Omental fat pad (tissue), 4 donors: ENCODE results near the gene DNAH1. TPM values are rescaled to one million over a fixed set of nuclear protein-coding genes. Genes with fewer than 3 reads are reported as not detected.

Experiments
- ATAC-seq: fragments of 150-250 bp; one replicate; pipeline ENCODE4 v1.9.1; 2016; ENCODE audit warnings: mild to moderate bottlenecking, moderate library complexity; ENCODE audit not compliant: low FRiP score
- DNase-seq: peaks from one replicate; pipeline ENCODE4 v3.0.0-alpha.2; 2019; ENCODE audit warnings: low spot score
- total RNA-seq, 4 donors: library from RNA; depleted of rRNA; stranded (reverse); fragments of >200 nt; gene quantifications; one replicate each; pipeline ENCODE4 v1.1.0, GENCODE V29; 2016
- TF ChIP-seq, protein P1 (sequence below), 3 donors: fragments of 450-650 bp; IDR thresholded peaks; one replicate each; pipeline ENCODE4 v1.5.1; 2016 to 2017; ENCODE audit warnings: antibody characterized with exemption in 3 of 3, mild to moderate bottlenecking in 3 of 3, moderate library complexity in 2 of 3

The DNAH1 gene
- total RNA-seq, 4 donors from 2014 or later = 6.7 to 24.9 (median 14.1) TPM

GRCh38 chr3:52408466-52408865, 92.3 kb downstream of the DNAH1 start:
- TF ChIP-seq, protein P1, sequence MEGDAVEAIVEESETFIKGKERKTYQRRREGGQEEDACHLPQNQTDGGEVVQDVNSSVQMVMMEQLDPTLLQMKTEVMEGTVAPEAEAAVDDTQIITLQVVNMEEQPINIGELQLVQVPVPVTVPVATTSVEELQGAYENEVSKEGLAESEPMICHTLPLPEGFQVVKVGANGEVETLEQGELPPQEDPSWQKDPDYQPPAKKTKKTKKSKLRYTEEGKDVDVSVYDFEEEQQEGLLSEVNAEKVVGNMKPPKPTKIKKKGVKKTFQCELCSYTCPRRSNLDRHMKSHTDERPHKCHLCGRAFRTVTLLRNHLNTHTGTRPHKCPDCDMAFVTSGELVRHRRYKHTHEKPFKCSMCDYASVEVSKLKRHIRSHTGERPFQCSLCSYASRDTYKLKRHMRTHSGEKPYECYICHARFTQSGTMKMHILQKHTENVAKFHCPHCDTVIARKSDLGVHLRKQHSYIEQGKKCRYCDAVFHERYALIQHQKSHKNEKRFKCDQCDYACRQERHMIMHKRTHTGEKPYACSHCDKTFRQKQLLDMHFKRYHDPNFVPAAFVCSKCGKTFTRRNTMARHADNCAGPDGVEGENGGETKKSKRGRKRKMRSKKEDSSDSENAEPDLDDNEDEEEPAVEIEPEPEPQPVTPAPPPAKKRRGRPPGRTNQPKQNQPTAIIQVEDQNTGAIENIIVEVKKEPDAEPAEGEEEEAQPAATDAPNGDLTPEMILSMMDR (IDR thresholded peaks at IDR 0.05) = no peak
- no peak for DNase-seq
- no peak for ATAC-seq

DNA sequence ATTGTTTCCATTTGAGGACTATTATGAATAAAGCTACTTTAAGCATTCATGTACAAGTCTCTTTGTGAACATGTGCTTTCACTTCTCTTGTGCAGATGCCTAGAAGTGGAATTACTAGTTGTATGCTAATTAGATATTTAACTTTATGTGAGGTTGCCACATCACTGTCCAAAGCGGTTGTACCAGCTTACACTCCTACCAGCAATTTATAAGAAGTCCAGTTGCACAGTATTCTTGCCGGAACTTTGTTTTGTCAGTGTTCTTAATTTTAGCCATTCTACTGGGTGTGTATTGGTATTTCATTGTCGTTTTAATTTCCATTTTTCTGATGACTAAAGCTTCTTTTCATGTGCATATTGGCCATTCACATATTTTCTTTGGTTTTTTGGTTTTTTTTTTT, 99.7 kb downstream of the DNAH1 start:
- ATAC-seq (no peak), DNase-seq (no peak)
- TF ChIP-seq, protein P1 (IDR thresholded peaks at IDR 0.05) = no peak

DNA sequence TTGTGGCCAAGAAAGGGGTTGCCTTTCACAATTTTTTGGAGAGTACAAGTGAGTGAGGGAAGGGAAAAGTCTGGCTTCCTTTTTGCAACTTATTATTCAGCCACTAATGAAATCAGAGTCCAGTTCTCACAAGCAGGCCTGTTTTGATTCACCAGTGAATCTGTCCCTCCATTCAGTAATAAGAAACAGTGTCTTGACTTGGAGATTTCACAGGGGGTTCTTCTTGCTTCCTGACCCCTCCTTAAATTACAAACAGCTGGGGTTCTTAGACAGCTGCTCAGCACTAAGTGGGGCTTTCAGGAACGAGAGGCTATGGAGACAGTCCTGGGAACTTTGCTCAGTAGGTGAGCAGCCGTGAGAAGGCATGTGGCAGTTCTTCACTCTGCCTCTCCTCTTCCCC, 104.3 kb downstream of the DNAH1 start:
- TF ChIP-seq, protein P1 (IDR thresholded peaks at IDR 0.05) = no peak

DNA sequence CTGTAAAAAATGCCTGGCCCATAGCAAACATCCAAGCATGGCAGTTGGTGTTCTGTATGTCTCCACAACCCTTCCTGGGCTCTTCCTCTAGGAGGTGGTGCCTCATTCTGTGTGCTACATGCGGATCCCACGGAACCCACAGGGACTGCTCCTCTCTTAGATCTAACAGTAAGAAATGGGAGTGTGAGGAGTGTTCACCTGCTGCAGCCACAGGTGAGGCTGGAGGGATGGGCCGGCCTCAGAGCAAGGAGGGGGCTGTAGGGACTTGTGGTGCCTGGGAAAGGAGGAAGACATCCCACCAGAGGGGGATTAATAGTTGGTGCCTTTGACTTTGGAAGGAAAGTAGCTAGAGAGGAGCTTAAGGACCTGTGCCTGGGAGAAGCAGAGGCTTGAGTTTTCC, 106.5 kb downstream of the DNAH1 start:
- ATAC-seq = no peak
- DNase-seq = peak; percentile 6
- TF ChIP-seq, protein P1 (IDR thresholded peaks at IDR 0.05) = no peak

More for the DNA sequence above, 104.3 kb downstream of the DNAH1 start:
- no peak for ATAC-seq
- no peak for DNase-seq

- TF ChIP-seq, protein P1 (IDR thresholded peaks at IDR 0.05) = no peak
- peak; percentile 7 for DNase-seq
- no peak for ATAC-seq
Observed at GRCh38 chr3:52423173-52423572, 107.1 kb downstream of the DNAH1 start.

DNA sequence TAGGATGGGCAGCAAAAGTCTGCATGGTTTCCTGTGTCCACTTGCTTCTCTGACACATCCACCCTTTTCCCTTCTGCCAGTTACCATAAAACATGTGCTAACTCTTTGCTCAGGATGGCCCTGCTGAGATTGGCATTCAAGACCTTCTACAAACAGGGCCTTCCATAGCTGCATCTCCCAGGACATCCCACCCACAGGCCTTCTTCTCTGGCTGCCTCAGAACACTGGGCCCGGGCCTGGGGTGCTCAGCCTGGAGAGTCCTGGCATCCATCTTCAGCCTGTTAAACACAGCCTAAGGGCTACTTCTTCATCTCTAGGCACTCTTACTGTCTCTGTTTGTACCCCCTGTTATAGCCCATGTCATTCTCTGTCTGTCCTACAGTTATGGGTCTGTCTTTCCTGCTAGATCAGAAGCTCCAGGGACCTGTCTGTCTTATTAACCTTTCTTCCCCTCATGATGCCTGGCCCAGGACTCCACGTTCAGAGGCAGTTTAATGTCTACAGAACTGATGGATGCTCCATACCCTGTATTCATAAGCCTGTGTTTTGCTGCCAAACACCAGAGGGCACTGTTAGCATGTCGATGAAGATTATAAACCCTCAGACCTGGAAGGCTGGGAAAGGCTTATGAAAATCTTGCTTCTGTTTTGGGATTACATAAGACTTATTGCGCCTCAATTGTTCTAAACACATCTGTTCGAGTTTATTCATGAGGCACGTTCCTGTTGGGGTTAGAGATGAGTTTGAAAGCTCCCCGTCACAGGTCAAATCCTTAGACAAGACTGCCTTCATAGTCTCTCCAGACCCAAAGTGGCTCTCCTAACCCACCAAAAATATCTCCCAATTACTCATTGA, 112.3 kb downstream of the DNAH1 start:
- DNase-seq (peak; percentile 60), ATAC-seq (peak; percentile 70)
- TF ChIP-seq, protein P1 (IDR thresholded peaks at IDR 0.05) = peak in 2 of 3 donors; percentile 31 to 51

DNA sequence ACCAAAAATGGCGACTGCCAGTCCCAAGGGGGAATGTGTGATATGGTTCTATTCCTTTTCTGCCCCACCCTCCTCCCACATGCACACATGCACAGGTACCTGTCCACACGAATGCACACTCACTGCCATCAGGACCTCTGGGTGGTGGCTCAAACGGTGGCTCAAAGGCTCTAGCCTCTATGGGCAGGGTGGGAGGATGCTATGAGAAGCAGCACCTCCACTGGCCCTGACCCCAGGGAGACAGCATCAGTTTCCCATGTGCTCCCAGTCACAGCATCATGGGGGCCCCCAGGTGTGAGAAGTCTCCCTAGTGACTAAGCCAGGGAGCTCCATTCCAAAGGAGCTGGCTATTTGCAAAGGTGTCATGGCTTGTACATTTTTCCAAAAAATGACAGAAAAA, 112.9 kb downstream of the DNAH1 start:
- TF ChIP-seq, protein P1 (IDR thresholded peaks at IDR 0.05) = no peak
- ATAC-seq (no peak), DNase-seq (peak; percentile 18)
